Retinal pigment epithelial cell (primary cell): ENCODE measurements around the gene NEK2.

Experiments used
- DNase-seq: peaks from one replicate; pipeline ENCODE4 v3.0.0-alpha.2; 2010; ENCODE audit warnings: low read depth
- H3K4me3 ChIP-seq: 2 replicates; pipeline ENCODE4 v1.5.1; 2011; ENCODE audit warnings: mild to moderate bottlenecking, low read length, control low read depth, moderate library complexity
- CTCF ChIP-seq: conservative IDR thresholded peaks from 2 replicates; pipeline ENCODE4 v1.5.1; 2011; ENCODE audit warnings: low read depth, low read length, control low read depth, inconsistent platforms

The NEK2 gene

GRCh38 chr1:211620097-211620496 lies 55.3 kb downstream of the NEK2 start:
- no peak overlapping the region for H3K4me3 ChIP-seq
- TF ChIP-seq CTCF = no peak
- DNase-seq = no peak

- H3K4me3 ChIP-seq = no peak overlapping the region
- no peak for TF ChIP-seq CTCF
- no peak for DNase-seq
These were observed 56.1 kb downstream of the NEK2 start for GRCh38 chr1:211619033-211619996.

- no peak for TF ChIP-seq CTCF
- no peak for DNase-seq
- no peak overlapping the region for H3K4me3 ChIP-seq
These were observed 58.5 kb downstream of the NEK2 start for GRCh38 chr1:211616965-211617297.

GRCh38 chr1:211616231-211616964 lies 59.0 kb downstream of the NEK2 start:
- no peak for TF ChIP-seq CTCF
- DNase-seq = no peak
- no peak overlapping the region for H3K4me3 ChIP-seq

- no peak for TF ChIP-seq CTCF
- no peak for DNase-seq
- H3K4me3 ChIP-seq = no peak overlapping the region
These were observed 60.8 kb downstream of the NEK2 start for GRCh38 chr1:211614615-211615014.

- no peak for TF ChIP-seq CTCF
- no peak for DNase-seq
- no peak overlapping the region for H3K4me3 ChIP-seq
These were observed 61.5 kb downstream of the NEK2 start for GRCh38 chr1:211613951-211614350.
